ENCODE results near the gene MIPEP.

DNA sequence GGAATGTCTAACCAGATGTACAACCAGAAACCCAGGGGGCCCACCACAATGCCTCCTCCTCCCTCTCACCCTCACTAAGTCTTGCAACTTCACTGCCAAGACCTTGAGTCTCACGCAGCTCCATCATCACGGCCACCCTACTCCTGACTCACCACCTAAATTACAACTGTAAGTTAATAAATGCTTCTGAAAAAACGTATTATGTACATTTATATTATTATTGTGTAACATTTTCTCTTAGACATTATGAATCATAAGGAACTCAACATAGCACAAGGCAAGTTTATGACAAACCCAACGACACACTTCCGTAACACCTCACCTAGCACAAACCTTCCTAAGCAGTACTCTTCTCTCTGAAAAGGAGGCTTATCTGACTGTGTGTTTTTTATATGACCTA is 20.7 kb downstream of the MIPEP start:
- TF ChIP-seq CEBPB (IDR thresholded peaks at IDR 0.05) (no peak), TEAD4 (IDR thresholded peaks at IDR 0.05) (no peak), TAF1 (IDR thresholded peaks at IDR 0.05; ENCODE audit: low read depth) (no peak), CREB1 (IDR thresholded peaks at IDR 0.05; ENCODE audit: low read depth) (no peak), TCF12 (IDR thresholded peaks at IDR 0.05; ENCODE audit: low read depth) (no peak), EP300 (IDR thresholded peaks at IDR 0.05; ENCODE audit: borderline replicate concordance) (no peak), EGR1 (IDR thresholded peaks at IDR 0.05) (no peak), NFIC (IDR thresholded peaks at IDR 0.05) (no peak), ZBTB7A (IDR thresholded peaks at IDR 0.05; ENCODE audit: low read depth) (no peak), YY1 (IDR thresholded peaks at IDR 0.05; ENCODE audit: low read depth) (no peak)
- TF ChIP-seq, protein P1, sequence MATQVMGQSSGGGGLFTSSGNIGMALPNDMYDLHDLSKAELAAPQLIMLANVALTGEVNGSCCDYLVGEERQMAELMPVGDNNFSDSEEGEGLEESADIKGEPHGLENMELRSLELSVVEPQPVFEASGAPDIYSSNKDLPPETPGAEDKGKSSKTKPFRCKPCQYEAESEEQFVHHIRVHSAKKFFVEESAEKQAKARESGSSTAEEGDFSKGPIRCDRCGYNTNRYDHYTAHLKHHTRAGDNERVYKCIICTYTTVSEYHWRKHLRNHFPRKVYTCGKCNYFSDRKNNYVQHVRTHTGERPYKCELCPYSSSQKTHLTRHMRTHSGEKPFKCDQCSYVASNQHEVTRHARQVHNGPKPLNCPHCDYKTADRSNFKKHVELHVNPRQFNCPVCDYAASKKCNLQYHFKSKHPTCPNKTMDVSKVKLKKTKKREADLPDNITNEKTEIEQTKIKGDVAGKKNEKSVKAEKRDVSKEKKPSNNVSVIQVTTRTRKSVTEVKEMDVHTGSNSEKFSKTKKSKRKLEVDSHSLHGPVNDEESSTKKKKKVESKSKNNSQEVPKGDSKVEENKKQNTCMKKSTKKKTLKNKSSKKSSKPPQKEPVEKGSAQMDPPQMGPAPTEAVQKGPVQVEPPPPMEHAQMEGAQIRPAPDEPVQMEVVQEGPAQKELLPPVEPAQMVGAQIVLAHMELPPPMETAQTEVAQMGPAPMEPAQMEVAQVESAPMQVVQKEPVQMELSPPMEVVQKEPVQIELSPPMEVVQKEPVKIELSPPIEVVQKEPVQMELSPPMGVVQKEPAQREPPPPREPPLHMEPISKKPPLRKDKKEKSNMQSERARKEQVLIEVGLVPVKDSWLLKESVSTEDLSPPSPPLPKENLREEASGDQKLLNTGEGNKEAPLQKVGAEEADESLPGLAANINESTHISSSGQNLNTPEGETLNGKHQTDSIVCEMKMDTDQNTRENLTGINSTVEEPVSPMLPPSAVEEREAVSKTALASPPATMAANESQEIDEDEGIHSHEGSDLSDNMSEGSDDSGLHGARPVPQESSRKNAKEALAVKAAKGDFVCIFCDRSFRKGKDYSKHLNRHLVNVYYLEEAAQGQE (IDR thresholded peaks at IDR 0.05; ENCODE audit: low read depth) = no peak
- TF ChIP-seq, protein P2, sequence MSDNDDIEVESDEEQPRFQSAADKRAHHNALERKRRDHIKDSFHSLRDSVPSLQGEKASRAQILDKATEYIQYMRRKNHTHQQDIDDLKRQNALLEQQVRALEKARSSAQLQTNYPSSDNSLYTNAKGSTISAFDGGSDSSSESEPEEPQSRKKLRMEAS (IDR thresholded peaks at IDR 0.05) = no peak
